ENCODE measurements around the gene SYNJ2. TPM values are rescaled to one million over a fixed set of nuclear protein-coding genes. Genes with fewer than 3 reads are reported as not detected.

The SYNJ2 gene
- total RNA-seq, 4 donors from 2014 or later = 6.6 to 15.6 (median 9.8) TPM

- H3K4me3 ChIP-seq = no peak overlapping the region
- peaks cover 0 to 22% (median 6%) of the 10 kb centered on the region in 3 donors for H3K4me1 ChIP-seq
- H3K27ac ChIP-seq = no peak overlapping the region
- no peak for DNase-seq
- intact Hi-C loops (cut with DNase I) = no loop called here
- H3K36me3 ChIP-seq = no peaks in the 10 kb centered on the region
- no peak for TF ChIP-seq POLR2A (IDR thresholded peaks at IDR 0.05)
- no peak for TF ChIP-seq CTCF (IDR thresholded peaks at IDR 0.05)
- 91 to 97% methylated on average over 4 to 11 of the region's 12 CpGs for WGBS, 2 donors
- peaks cover 0 to 28% (median 15%) of the 10 kb centered on the region in 3 donors for H3K9me3 ChIP-seq
- no peaks in the 10 kb centered on the region for H3K27me3 ChIP-seq
Observed at GRCh38 chr6:157956171-157956730, 25.4 kb upstream of the SYNJ2 start.

DNA sequence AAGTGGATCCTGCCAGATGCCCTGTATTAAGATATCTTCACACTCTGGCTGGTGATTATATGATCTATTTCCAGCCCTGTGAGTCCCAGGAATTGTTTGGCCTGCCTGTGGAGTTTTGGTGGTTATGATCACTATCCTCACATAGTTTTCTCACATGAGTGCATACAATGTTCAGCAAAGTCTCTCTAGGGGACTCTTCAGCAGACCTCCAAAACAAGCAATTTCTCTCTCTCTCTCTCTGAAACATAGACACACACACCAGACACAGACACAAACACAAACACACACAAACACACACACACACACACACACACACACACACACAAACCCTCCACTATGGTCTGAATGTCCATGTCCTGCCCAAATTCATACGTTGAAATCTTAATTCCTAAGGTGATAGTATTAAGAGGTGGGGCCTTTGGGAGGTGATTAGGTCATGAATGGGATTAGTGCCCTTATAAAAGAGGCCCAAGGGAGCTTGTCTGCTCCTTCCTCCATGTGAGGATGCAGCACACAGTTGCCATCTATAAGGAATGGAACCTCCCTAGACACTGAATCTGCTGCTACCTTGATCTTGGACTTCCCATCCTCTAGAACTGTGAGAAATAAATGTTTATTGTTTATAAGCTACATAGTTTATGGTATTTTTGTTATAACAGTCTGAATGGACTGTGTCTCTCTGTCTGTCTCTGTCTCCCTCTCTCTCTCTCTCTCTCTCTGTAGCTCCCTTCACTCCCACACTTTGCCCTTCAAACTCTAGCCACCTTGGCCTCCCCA lies 22.0 kb upstream of the SYNJ2 start:
- peaks cover 0 to 25% (median 0%) of the 10 kb centered on the region in 3 donors for H3K4me1 ChIP-seq
- H3K27me3 ChIP-seq = no peaks in the 10 kb centered on the region
- peaks cover 0 to 28% (median 15%) of the 10 kb centered on the region in 3 donors for H3K9me3 ChIP-seq
- no peak overlapping the region for H3K4me3 ChIP-seq
- no peaks in the 10 kb centered on the region for H3K36me3 ChIP-seq
- 71 to 82% methylated on average over 1 of the region's 1 CpG for whole genome bisulfite sequencing, 2 donors
- TF ChIP-seq CTCF (IDR thresholded peaks at IDR 0.05) = no peak
- no peak for TF ChIP-seq POLR2A (IDR thresholded peaks at IDR 0.05)
- no peak overlapping the region for H3K27ac ChIP-seq
- DNase-seq = no peak
- intact Hi-C loops (cut with DNase I) = no loop called here

DNA sequence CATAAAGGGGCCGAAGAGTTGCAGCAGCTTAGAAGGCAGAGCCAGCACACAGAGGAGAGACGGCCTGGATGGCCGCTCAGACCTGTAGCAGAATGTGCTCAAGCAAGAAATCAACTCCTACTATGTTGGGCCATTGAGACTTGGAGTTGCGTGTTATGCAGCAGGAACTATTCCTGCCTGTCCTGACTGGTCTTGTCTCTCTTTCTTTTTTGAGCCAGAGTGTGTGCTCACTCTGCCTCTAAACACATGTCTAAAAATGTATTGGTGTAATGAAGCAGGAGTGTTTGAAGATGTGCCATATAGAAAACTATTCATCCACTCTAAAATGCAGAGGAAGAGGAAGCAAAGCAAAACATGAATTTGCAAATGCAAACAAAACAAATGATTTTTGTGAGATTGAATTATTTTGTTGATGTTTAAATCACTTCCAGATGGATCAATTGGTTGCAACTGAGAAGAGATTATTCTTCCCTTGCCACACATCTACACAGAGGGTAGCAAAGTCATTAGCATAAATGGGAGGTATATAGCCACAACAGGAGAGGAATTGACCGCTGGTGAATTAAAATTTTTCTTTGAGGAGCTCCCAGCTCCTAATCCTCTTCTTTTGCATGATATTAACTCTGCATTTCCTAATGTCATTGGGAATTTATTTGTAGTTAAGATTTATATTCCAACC lies 20.4 kb upstream of the SYNJ2 start:
- WGBS, 2 donors = 32 to 46% methylated on average over 5 of the region's 5 CpGs
- Histone ChIP-seq H3K36me3 (no peaks in the 10 kb centered on the region), H3K9me3 (peaks cover 0 to 28% (median 15%) of the 10 kb centered on the region in 3 donors), H3K4me1 (peaks cover 0 to 28% (median 0%) of the 10 kb centered on the region in 3 donors), H3K27ac (no peak overlapping the region), H3K4me3 (no peak overlapping the region), H3K27me3 (no peaks in the 10 kb centered on the region)
- no peak for TF ChIP-seq CTCF (IDR thresholded peaks at IDR 0.05)
- TF ChIP-seq POLR2A (IDR thresholded peaks at IDR 0.05) = no peak
- intact Hi-C loops (cut with DNase I) = no loop called here
- DNase-seq = no peak

DNA sequence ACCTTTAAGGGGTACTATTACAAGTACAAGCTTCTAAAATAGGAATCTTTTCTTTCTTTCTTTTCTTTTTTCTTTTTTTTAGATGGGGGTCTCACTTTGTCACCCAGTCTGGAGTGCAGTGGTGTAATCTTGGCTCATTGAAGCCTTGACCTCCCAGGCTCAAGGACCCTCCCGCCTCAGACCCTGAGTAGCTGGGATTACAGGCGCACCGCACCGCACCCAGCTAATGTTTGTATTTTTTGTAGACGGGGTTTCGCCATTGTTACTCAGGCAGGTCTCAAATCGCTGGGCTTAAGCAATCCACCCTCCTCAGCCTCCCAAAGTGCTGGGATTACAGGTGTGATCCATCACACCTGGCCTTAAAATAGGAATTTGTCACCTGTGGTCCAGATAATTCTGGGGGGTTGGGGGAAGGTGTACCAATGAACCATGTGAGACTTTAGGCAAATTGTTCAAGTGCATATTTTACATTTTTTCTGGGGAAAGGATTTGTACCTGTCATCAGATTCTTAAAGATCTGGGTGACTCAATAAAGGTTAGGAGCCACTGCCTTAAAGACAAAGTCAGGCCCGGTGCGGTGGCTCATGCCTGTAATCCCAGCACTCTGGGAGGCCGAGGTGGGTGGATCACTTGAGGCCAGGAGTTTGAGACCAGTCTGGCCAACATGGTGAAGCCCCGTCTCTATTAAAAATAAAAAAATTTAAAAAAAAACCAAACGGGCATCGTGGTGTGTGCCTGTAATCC lies 19.7 kb upstream of the SYNJ2 start:
- TF ChIP-seq POLR2A (IDR thresholded peaks at IDR 0.05) (no peak), CTCF (IDR thresholded peaks at IDR 0.05) (no peak)
- peaks cover 0 to 28% (median 0%) of the 10 kb centered on the region in 3 donors for H3K4me1 ChIP-seq
- DNase-seq = no peak
- intact Hi-C loops (cut with DNase I) = no loop called here
- no peak overlapping the region for H3K27ac ChIP-seq
- WGBS, 2 donors = 49 to 68% methylated on average over 13 of the region's 13 CpGs
- peaks cover 0 to 28% (median 15%) of the 10 kb centered on the region in 3 donors for H3K9me3 ChIP-seq
- no peaks in the 10 kb centered on the region for H3K36me3 ChIP-seq
- H3K27me3 ChIP-seq = no peaks in the 10 kb centered on the region
- H3K4me3 ChIP-seq = no peak overlapping the region
